SK-N-SH (cell line): ENCODE results near the gene FADD. TPM values are rescaled to one million over a fixed set of nuclear protein-coding genes. Genes with fewer than 3 reads are reported as not detected.

Experiments
- CTCF ChIA-PET: fragments of 300-600, 350-600 bp; formaldehyde crosslinking; extraction: SDS; loops from one replicate; lab custom pipeline; 2021; lab: Yijun Ruan, JAX
- POLR2A ChIA-PET: fragments of 350-600 bp; sonication (Branson Sonifier 250); formaldehyde crosslinking; extraction: SDS; loops from one replicate; lab custom pipeline; 2020; ENCODE audit warnings: antibody characterized with exemption, inconsistent platforms; lab: Yijun Ruan, JAX
- DNase-seq: peaks from one replicate; pipeline ENCODE4 v3.0.0; 2012
- H2AFZ ChIP-seq: fragments of 200-600 bp; sonication (generic); 2 replicates; pipeline ENCODE4 v1.8.1; 2016; ENCODE audit warnings: antibody characterized with exemption, mild to moderate bottlenecking, low read depth
- H3F3A ChIP-seq: fragments of 200-600 bp; sonication (generic); replicated peaks from 2 replicates; pipeline ENCODE3; 2016; ENCODE audit warnings: antibody characterized with exemption, mild to moderate bottlenecking; ENCODE audit not compliant: insufficient read depth
- H3K27ac ChIP-seq, 2 experiments: fragments of 200-500 bp in 1 of 2; fragments of 200-600 bp in 1 of 2; sonication (Bioruptor generic) in 1 of 2; sonication (generic), shearing (Covaris generic) in 1 of 2; 2 replicates each; pipeline versions ENCODE4 v1.5.1 to v1.6.1; 2014 to 2016; ENCODE audit warnings: low read depth in 2 of 2, inconsistent platforms in 1 of 2, low read length in 1 of 2, mild to moderate bottlenecking in 1 of 2, mixed read lengths in 1 of 2
- H3K27me3 ChIP-seq: fragments of 200-600 bp; sonication (generic), shearing (Covaris generic); 2 replicates; pipeline ENCODE4 v1.6.1; 2016; ENCODE audit warnings: mixed run types; ENCODE audit not compliant: insufficient read depth
- H3K36me3 ChIP-seq, 2 experiments: fragments of 200-500 bp in 1 of 2; fragments of 200-600 bp in 1 of 2; sonication (Bioruptor generic) in 1 of 2; sonication (generic) in 1 of 2; replicated peaks in 1 of 2; 2 replicates each; pipeline versions ENCODE3 to v1.5.1; 2014 to 2016; ENCODE audit warnings: low read length in 1 of 2, mild to moderate bottlenecking in 1 of 2; ENCODE audit not compliant: insufficient read depth in 2 of 2, control insufficient read depth in 1 of 2
- H3K4me1 ChIP-seq, 2 experiments: fragments of 200-500 bp in 1 of 2; fragments of 200-600 bp in 1 of 2; sonication (Bioruptor generic) in 1 of 2; sonication (generic), shearing (Covaris generic) in 1 of 2; 2 replicates each; pipeline versions ENCODE4 v1.5.1 to v1.6.1; 2014 to 2016; ENCODE audit warnings: low read depth in 1 of 2, low read length in 1 of 2, mixed run types in 1 of 2; ENCODE audit not compliant: insufficient read depth in 2 of 2, control insufficient read depth in 1 of 2
- H3K4me2 ChIP-seq: fragments of 200-600 bp; sonication (generic), shearing (Covaris generic); 2 replicates; pipeline ENCODE4 v1.6.1; 2017; ENCODE audit warnings: mixed run types
- H3K4me3 ChIP-seq, 2 experiments: fragments of 200-500 bp in 1 of 2; fragments of 200-600 bp in 1 of 2; sonication (Bioruptor generic) in 1 of 2; sonication (generic), shearing (Covaris generic) in 1 of 2; 2 replicates each; pipeline versions ENCODE4 v1.5.1 to v1.8.1; 2014 to 2016; ENCODE audit warnings: low read depth in 2 of 2, inconsistent platforms in 1 of 2, low read length in 1 of 2, mild to moderate bottlenecking in 1 of 2, mixed read lengths in 1 of 2, moderate library complexity in 1 of 2
- H3K79me2 ChIP-seq: fragments of 200-600 bp; sonication (generic); 2 replicates; pipeline ENCODE4 v1.8.1; 2017; ENCODE audit warnings: mild to moderate bottlenecking; ENCODE audit not compliant: insufficient read depth
- H3K9ac ChIP-seq: fragments of 200-600 bp; sonication (generic); 2 replicates; pipeline ENCODE4 v1.6.1; 2017; ENCODE audit warnings: mixed run types
- H3K9me2 ChIP-seq: fragments of 200-600 bp; sonication (generic); 2 replicates; pipeline ENCODE4 v1.6.1; 2017; ENCODE audit warnings: mixed run types
- H3K9me3 ChIP-seq: fragments of 200-600 bp; sonication (generic); 2 replicates; pipeline ENCODE4 v1.6.1; 2017; ENCODE audit warnings: mixed run types, mild to moderate bottlenecking, moderate library complexity
- H4K20me1 ChIP-seq: fragments of 200-600 bp; sonication (generic); 2 replicates; pipeline ENCODE4 v1.6.1; 2017; ENCODE audit warnings: mild to moderate bottlenecking, mixed run types; ENCODE audit not compliant: insufficient read depth
- EP300 ChIP-seq, 2 experiments: IDR thresholded peaks; 2 replicates each; pipeline versions ENCODE4 v1.4.0 to v1.6.1; 2012; ENCODE audit warnings: borderline replicate concordance in 1 of 2, low read depth in 1 of 2, low read length in 1 of 2
- EZH2phosphoT487 ChIP-seq: fragments of 200-600 bp; sonication (generic); IDR thresholded peaks from 2 replicates; pipeline ENCODE4 v1.6.1; 2017; ENCODE audit warnings: low read depth, mixed run types, mild to moderate bottlenecking, antibody characterized with exemption, moderate library complexity, borderline replicate concordance
- FOSL2 ChIP-seq: IDR thresholded peaks from 2 replicates; pipeline ENCODE4 v1.4.0; 2012; ENCODE audit warnings: low read depth, mild to moderate bottlenecking, moderate library complexity, borderline replicate concordance
- FOXM1 ChIP-seq: IDR thresholded peaks from 2 replicates; pipeline ENCODE4 v1.4.0; 2012; ENCODE audit warnings: low read depth, mild to moderate bottlenecking
- GATA2 ChIP-seq: sonication (generic); formaldehyde crosslinking; IDR thresholded peaks from 2 replicates; pipeline ENCODE4 v1.5.0; 2020; ENCODE audit warnings: mild to moderate bottlenecking, missing genetic modification reagents
- JUND ChIP-seq: IDR thresholded peaks from 2 replicates; pipeline ENCODE4 v1.4.0; 2012
- MXI1 ChIP-seq: IDR thresholded peaks from 2 replicates; pipeline ENCODE4 v1.6.1; 2012; ENCODE audit warnings: mild to moderate bottlenecking, low read depth, low read length, improper control_type of control experiment
- NFIC ChIP-seq: IDR thresholded peaks from 2 replicates; pipeline ENCODE4 v1.4.0; 2012; ENCODE audit warnings: borderline replicate concordance
- NRF1 ChIP-seq: IDR thresholded peaks from 2 replicates; pipeline ENCODE4 v1.6.1; 2012; ENCODE audit warnings: low read depth, mild to moderate bottlenecking, low read length
- RAD21 ChIP-seq: IDR thresholded peaks from 2 replicates; pipeline ENCODE4 v1.6.1; 2012; ENCODE audit warnings: mild to moderate bottlenecking, low read length
- RCOR1 ChIP-seq: fragments of 150-350 bp; IDR thresholded peaks from 2 replicates; pipeline ENCODE4 v1.6.1; 2017; ENCODE audit warnings: antibody characterized with exemption, low read length
- RFX5 ChIP-seq: IDR thresholded peaks from 2 replicates; pipeline ENCODE4 v1.6.1; 2012; ENCODE audit warnings: mild to moderate bottlenecking, improper control_type of control experiment, low read length
- RXRA ChIP-seq: IDR thresholded peaks from 2 replicates; pipeline ENCODE4 v1.4.0; 2012; ENCODE audit warnings: low read depth, mild to moderate bottlenecking, borderline replicate concordance
- SMC3 ChIP-seq: IDR thresholded peaks from 2 replicates; pipeline ENCODE4 v1.6.1; 2012; ENCODE audit warnings: low read depth, low read length, improper control_type of control experiment
- TAF1 ChIP-seq: IDR thresholded peaks from 2 replicates; pipeline ENCODE4 v1.6.1; 2012; ENCODE audit warnings: low read depth, mild to moderate bottlenecking, low read length, moderate library complexity, borderline replicate concordance
- WGBS: methylation state at CpG from one replicate; pipeline ENCODE4 v1.1.6; 2017; ENCODE audit warnings: low lambda C conversion rate; 5-methylcytosine and 5-hydroxymethylcytosine counted together
- polyA plus RNA-seq, 3 experiments: library from polyadenylated mRNA; depleted of rRNA; stranded (reverse); fragments of >200 nt; gene quantifications; 2 replicates each; pipeline ENCODE4 v1.2.3, GENCODE V29; 2012
- TF ChIP-seq, protein P1 (sequence below): IDR thresholded peaks from 2 replicates; pipeline ENCODE4 v1.4.0; 2012; ENCODE audit warnings: low read depth, borderline replicate concordance
- TF ChIP-seq, protein P2 (sequence below): IDR thresholded peaks from 2 replicates; pipeline ENCODE4 v1.6.1; 2012; ENCODE audit warnings: mild to moderate bottlenecking, low read depth, low read length, moderate library complexity
- TF ChIP-seq, protein P3 (sequence below): IDR thresholded peaks from 2 replicates; pipeline ENCODE4 v1.4.0; 2012; ENCODE audit warnings: low read depth

The FADD gene
- polyA plus RNA-seq, 1 of the 3 experiments (the other 2 are of a cell fraction) = 23.8 TPM

DNA sequence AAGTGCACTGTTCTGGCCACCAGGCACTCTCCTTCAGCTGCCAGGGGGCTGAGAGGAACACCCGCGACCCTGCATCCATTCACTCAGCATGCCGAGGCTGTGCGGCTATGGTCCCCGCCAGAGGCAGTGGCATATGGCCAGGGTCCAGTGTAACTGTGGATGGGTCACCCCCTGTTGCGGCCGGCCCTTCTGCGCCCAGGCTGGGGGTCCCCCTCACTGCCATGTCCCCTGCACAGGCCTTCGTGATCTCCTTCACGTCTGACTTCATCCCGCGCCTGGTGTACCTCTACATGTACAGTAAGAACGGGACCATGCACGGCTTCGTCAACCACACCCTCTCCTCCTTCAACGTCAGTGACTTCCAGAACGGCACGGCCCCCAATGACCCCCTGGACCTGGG, 20.8 kb upstream of the FADD start:
- Histone ChIP-seq H3K4me1 (no peaks in the 10 kb centered on the region), H3K9ac (no peak overlapping the region), H3F3A (no peaks in the 10 kb centered on the region), H3K27me3 (peaks cover 3% of the 10 kb centered on the region), H3K36me3 (no peaks in the 10 kb centered on the region), H2AFZ (no peak overlapping the region), H4K20me1 (no peaks in the 10 kb centered on the region), H3K4me3 (no peak overlapping the region), H3K9me2 (no peaks in the 10 kb centered on the region), H3K27ac (no peak overlapping the region), H3K4me2 (no peak overlapping the region), H3K9me3 (no peaks in the 10 kb centered on the region), H3K79me2 (no peaks in the 10 kb centered on the region)
- ChIA-PET CTCF (interaction anchor here (0.6 kb wide), 1 partner anchor 140 kb away, joined by 3 read pairs; no protein-coding TSS in a partner anchor), POLR2A (no interaction called here)
- no peak for DNase-seq
- TF ChIP-seq RFX5 (no peak), RXRA (no peak), GATA2 (CRISPR knock-in tag) (no peak), FOSL2 (no peak), NFIC (no peak), EZH2phosphoT487 (no peak), EP300 (IDR thresholded peaks at IDR 0.05; ENCODE audit: borderline replicate concordance in 1 of 2, low read depth in 1 of 2, low read length in 1 of 2) (no peak), SMC3 (no peak), JUND (no peak), RCOR1 (no peak), RAD21 (no peak), MXI1 (no peak), FOXM1 (no peak), NRF1 (no peak), TAF1 (no peak)
- TF ChIP-seq, protein P1, sequence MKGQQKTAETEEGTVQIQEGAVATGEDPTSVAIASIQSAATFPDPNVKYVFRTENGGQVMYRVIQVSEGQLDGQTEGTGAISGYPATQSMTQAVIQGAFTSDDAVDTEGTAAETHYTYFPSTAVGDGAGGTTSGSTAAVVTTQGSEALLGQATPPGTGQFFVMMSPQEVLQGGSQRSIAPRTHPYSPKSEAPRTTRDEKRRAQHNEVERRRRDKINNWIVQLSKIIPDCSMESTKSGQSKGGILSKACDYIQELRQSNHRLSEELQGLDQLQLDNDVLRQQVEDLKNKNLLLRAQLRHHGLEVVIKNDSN = no peak
- TF ChIP-seq, protein P2, sequence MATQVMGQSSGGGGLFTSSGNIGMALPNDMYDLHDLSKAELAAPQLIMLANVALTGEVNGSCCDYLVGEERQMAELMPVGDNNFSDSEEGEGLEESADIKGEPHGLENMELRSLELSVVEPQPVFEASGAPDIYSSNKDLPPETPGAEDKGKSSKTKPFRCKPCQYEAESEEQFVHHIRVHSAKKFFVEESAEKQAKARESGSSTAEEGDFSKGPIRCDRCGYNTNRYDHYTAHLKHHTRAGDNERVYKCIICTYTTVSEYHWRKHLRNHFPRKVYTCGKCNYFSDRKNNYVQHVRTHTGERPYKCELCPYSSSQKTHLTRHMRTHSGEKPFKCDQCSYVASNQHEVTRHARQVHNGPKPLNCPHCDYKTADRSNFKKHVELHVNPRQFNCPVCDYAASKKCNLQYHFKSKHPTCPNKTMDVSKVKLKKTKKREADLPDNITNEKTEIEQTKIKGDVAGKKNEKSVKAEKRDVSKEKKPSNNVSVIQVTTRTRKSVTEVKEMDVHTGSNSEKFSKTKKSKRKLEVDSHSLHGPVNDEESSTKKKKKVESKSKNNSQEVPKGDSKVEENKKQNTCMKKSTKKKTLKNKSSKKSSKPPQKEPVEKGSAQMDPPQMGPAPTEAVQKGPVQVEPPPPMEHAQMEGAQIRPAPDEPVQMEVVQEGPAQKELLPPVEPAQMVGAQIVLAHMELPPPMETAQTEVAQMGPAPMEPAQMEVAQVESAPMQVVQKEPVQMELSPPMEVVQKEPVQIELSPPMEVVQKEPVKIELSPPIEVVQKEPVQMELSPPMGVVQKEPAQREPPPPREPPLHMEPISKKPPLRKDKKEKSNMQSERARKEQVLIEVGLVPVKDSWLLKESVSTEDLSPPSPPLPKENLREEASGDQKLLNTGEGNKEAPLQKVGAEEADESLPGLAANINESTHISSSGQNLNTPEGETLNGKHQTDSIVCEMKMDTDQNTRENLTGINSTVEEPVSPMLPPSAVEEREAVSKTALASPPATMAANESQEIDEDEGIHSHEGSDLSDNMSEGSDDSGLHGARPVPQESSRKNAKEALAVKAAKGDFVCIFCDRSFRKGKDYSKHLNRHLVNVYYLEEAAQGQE = no peak
- TF ChIP-seq, protein P3, sequence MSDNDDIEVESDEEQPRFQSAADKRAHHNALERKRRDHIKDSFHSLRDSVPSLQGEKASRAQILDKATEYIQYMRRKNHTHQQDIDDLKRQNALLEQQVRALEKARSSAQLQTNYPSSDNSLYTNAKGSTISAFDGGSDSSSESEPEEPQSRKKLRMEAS = no peak
- WGBS = 70% methylated on average over 13 of the region's 18 CpGs
